K562 (cell line): Measurements from ENCODE around the gene STAM2. TPM values are rescaled to one million over a fixed set of nuclear protein-coding genes. Genes with fewer than 3 reads are reported as not detected.

Source experiments
- C11orf30 ChIP-seq: fragments of 450-650 bp; IDR thresholded peaks from 2 replicates; pipeline ENCODE4 v1.6.1; 2016; ENCODE audit warnings: low read depth, mild to moderate bottlenecking
- DACH1 ChIP-seq: fragments of 450-650 bp; IDR thresholded peaks from 2 replicates; pipeline ENCODE4 v1.6.1; 2018; ENCODE audit not compliant: partially characterized antibody
- HNRNPLL ChIP-seq: fragments of 200-400 bp; formaldehyde crosslinking; IDR thresholded peaks from 2 replicates; pipeline ENCODE4 v1.6.1; 2017; ENCODE audit warnings: low read length, low read depth, mild to moderate bottlenecking; ENCODE audit not compliant: poor library complexity, severe bottlenecking
- OTX1 ChIP-seq: fragments of 450-650 bp; formaldehyde crosslinking; IDR thresholded peaks from 2 replicates; pipeline ENCODE4 v1.4.0; 2022; ENCODE audit warnings: mild to moderate bottlenecking
- PCBP1 ChIP-seq: fragments of 200-400 bp; formaldehyde crosslinking; IDR thresholded peaks from 2 replicates; pipeline ENCODE4 v1.6.1; 2018; ENCODE audit warnings: mild to moderate bottlenecking, low read depth, low read length; ENCODE audit not compliant: poor library complexity, severe bottlenecking
- RFX1 ChIP-seq: fragments of 450-650 bp; IDR thresholded peaks from 2 replicates; pipeline ENCODE4 v1.6.1; 2016; ENCODE audit warnings: mild to moderate bottlenecking, moderate library complexity
- SIX5 ChIP-seq, 2 experiments: IDR thresholded peaks; 2 replicates each; pipeline ENCODE4 v1.6.1; 2011; ENCODE audit warnings: low read length in 2 of 2, borderline replicate concordance in 1 of 2, low read depth in 1 of 2, mild to moderate bottlenecking in 1 of 2, moderate library complexity in 1 of 2; ENCODE audit not compliant: insufficient read depth in 1 of 2
- SMAD3 ChIP-seq: fragments of 450-650 bp; formaldehyde crosslinking; conservative IDR thresholded peaks from 2 replicates; pipeline ENCODE4 v1.4.0; 2020; ENCODE audit warnings: mild to moderate bottlenecking
- SREBF1 ChIP-seq: fragments of 150-350 bp; IDR thresholded peaks from 2 replicates; pipeline ENCODE4 v1.6.1; 2014; ENCODE audit warnings: antibody characterized with exemption, low read depth, low read length, borderline replicate concordance
- SRSF1 ChIP-seq: fragments of 200-400 bp; formaldehyde crosslinking; IDR thresholded peaks from 2 replicates; pipeline ENCODE4 v1.6.1; 2017; ENCODE audit warnings: mild to moderate bottlenecking, low read depth, low read length, moderate library complexity
- STAG1 ChIP-seq: sonication (generic); formaldehyde crosslinking; IDR thresholded peaks from 2 replicates; pipeline ENCODE4 v1.5.0; 2020; ENCODE audit warnings: missing genetic modification reagents, borderline replicate concordance
- ZEB2 ChIP-seq: fragments of 450-650 bp; IDR thresholded peaks from 2 replicates; pipeline ENCODE4 v1.6.1; 2016
- ZNF282 ChIP-seq: sonication (generic); formaldehyde crosslinking; IDR thresholded peaks from 2 replicates; pipeline ENCODE4 v1.8.1; 2023; ENCODE audit warnings: missing genetic modification reagents
- polyA plus RNA-seq, 8 experiments: library from polyadenylated mRNA; depleted of rRNA in 4 of 8; stranded (reverse) in 5 of 8; unstranded in 3 of 8; fragments of >200 nt; fragmentation: Nextera tagmentation in 2 of 8; fragmentation: Illumina TruSeq in 1 of 8; extraction: Ambion mirVana in 2 of 8; extraction: Trizol in 1 of 8; gene quantifications; 2 replicates each; pipeline versions ENCODE4 v1.2.1 to v1.2.3, GENCODE V29; 2011 to 2014; ENCODE audit warnings: inconsistent platforms in 1 of 8, missing spikeins in 1 of 8
- total RNA-seq, 7 experiments: library from RNA; depleted of rRNA in 6 of 7; stranded (reverse); fragments of >200 nt in 6 of 7; fragmentation: Illumina TruSeq in 2 of 7; extraction: Trizol in 2 of 7; gene quantifications; 2 replicates each; pipeline versions ENCODE4 v1.2.1 to v1.2.3, GENCODE V29; 2011 to 2021; ENCODE audit warnings: low replicate concordance in 1 of 7
- TF ChIP-seq, protein P1 (sequence below): fragments of 250-450 bp; sonication (Bioruptor Pico); IDR thresholded peaks from 2 replicates; pipeline ENCODE4 v1.5.0; 2021; ENCODE audit warnings: mild to moderate bottlenecking, moderate library complexity
- TF ChIP-seq, protein P2 (sequence below), 2 experiments: IDR thresholded peaks; 2 replicates each; pipeline ENCODE4 v1.6.1; 2011; ENCODE audit warnings: borderline replicate concordance in 1 of 2, control low read depth in 1 of 2, low read depth in 1 of 2, low read length in 1 of 2, mild to moderate bottlenecking in 1 of 2, mixed read lengths in 1 of 2, moderate library complexity in 1 of 2; ENCODE audit not compliant: insufficient read depth in 1 of 2, insufficient read length in 1 of 2, poor library complexity in 1 of 2, severe bottlenecking in 1 of 2; ENCODE audit errors: extremely low read depth in 1 of 2
- TF ChIP-seq, protein P3 (sequence below): IDR thresholded peaks from 2 replicates; pipeline ENCODE4 v1.6.1; 2014; ENCODE audit warnings: antibody characterized with exemption
- TF ChIP-seq, protein P4 (sequence below): sonication (generic); formaldehyde crosslinking; IDR thresholded peaks from 2 replicates; pipeline ENCODE4 v1.8.0; 2023; ENCODE audit warnings: mild to moderate bottlenecking, missing genetic modification reagents

Gene STAM2
- total and polyA plus RNA-seq, 9 of the 15 experiments (the other 6 are each of a cell fraction or from before 2014, with no cell fraction given), result 4.5 to 13.9 (median 8.7) TPM

DNA sequence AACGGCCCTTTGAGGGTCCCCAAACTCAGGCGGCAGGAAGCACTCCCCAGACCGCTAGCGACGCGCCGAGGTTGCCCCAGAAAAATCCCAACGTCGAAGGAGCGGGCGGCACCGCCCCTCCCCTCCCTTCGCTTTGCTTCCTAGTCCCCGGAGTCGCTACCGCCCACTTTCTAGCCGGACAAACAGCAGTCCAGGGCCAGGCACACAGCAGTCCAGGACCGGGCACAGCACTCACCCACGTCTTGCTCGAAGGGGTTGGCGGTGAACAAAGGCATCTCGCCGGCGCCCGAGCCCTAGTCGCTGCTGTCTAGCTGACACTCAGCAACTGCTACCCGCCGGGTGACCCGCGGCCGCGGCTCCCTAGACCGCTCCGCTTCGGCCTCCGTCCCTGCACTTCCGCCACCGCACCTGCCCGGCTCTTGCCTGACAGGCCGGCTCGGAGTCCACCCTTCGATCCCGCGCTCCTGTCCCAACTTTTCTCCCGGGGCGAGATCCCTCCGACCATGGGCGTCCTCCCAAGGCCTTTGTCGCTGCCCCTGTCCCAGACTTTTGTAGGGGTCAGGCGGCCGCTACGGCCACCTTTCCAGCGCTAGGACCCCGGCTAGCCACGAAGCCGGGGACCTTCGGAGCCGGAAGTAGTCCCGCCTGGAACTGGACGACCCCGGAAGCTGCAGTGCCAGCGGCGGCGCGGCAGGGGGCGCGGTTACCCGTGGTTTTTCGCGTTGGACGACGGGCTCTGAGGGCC, at the start of gene STAM2 (continued):
- TF ChIP-seq, protein P1, sequence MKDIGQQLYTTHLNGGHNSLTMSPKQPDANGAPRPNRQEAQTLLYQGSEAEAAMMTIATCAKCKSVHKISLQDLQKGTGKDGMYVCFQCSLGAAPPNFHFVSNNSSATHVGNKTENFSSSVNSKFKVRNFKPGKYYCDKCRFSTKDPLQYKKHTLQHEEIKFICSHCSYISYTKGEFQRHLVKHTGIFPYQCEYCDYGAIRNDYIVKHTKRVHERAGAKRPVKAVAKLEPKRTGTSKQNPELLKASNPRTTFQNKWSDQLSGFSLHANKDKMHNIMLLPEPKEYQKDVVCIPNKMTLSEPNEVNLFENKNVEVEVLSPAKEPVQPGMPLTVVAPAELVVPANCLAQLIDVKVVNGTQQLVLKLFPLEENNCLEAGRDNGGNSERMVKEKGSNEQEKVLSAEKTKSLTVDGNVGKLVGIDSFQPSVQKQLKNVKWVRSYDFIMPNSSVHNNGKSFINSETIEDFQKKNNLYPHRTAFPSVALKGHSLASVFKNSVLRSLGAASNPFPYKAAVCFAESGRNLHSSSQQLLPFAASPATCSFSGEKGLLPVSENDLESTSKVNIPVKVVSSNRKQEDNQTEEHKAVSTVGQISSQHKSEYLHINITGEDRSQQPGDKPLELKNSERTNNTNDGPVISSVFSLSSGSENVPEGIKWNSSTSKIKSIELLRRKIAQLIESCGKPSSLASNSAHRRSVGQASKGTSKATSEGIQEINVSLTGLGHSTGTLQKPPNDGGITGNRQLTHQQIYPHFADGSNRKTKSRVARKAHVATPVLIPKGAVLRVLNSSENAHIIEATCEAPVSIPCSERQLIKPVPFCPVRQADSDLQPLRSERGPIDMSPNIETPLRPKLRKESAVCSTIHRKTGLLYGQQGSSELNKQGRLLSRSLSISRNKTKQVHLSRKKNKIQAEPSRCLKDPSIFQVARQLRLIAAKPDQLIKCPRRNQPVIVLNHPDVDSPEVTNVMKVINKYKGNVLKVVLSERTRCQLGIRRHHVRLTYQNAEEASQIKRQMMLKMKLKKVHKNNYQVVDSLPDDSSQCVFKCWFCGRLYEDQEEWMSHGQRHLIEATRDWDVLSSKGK (CRISPR knock-in tag), result no peak
- no peak for TF ChIP-seq SIX5 (IDR thresholded peaks at IDR 0.05; ENCODE audit: borderline replicate concordance in 1 of 2, insufficient read depth in 1 of 2, low read depth in 1 of 2, low read length in 2 of 2)
- TF ChIP-seq OTX1 (CRISPR knock-in tag), result peak; percentile 60; the same call in 1 of the 2 replicates
- TF ChIP-seq STAG1 (CRISPR knock-in tag), result no peak; the same call in 1 of the 2 replicates
- TF ChIP-seq SREBF1, result no peak
- TF ChIP-seq, protein P2, sequence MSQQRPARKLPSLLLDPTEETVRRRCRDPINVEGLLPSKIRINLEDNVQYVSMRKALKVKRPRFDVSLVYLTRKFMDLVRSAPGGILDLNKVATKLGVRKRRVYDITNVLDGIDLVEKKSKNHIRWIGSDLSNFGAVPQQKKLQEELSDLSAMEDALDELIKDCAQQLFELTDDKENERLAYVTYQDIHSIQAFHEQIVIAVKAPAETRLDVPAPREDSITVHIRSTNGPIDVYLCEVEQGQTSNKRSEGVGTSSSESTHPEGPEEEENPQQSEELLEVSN (IDR thresholded peaks at IDR 0.05; ENCODE audit: borderline replicate concordance in 1 of 2, extremely low read depth in 1 of 2, insufficient read depth in 1 of 2, insufficient read length in 1 of 2, low read depth in 1 of 2, low read length in 1 of 2, poor library complexity in 1 of 2, severe bottlenecking in 1 of 2), result peak; percentile 51 to 57
- TF ChIP-seq ZEB2, result peak; percentile 48
- TF ChIP-seq, protein P3, sequence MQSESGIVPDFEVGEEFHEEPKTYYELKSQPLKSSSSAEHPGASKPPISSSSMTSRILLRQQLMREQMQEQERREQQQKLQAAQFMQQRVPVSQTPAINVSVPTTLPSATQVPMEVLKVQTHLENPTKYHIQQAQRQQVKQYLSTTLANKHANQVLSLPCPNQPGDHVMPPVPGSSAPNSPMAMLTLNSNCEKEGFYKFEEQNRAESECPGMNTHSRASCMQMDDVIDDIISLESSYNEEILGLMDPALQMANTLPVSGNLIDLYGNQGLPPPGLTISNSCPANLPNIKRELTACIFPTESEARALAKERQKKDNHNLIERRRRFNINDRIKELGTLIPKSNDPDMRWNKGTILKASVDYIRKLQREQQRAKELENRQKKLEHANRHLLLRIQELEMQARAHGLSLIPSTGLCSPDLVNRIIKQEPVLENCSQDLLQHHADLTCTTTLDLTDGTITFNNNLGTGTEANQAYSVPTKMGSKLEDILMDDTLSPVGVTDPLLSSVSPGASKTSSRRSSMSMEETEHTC, result no peak
- TF ChIP-seq SRSF1, result no peak
- peak; percentile 58 for TF ChIP-seq HNRNPLL
- peak; percentile 96 for TF ChIP-seq PCBP1
- TF ChIP-seq SMAD3 (CRISPR knock-in tag), result no peak
- TF ChIP-seq RFX1, result no peak
- TF ChIP-seq, protein P4, sequence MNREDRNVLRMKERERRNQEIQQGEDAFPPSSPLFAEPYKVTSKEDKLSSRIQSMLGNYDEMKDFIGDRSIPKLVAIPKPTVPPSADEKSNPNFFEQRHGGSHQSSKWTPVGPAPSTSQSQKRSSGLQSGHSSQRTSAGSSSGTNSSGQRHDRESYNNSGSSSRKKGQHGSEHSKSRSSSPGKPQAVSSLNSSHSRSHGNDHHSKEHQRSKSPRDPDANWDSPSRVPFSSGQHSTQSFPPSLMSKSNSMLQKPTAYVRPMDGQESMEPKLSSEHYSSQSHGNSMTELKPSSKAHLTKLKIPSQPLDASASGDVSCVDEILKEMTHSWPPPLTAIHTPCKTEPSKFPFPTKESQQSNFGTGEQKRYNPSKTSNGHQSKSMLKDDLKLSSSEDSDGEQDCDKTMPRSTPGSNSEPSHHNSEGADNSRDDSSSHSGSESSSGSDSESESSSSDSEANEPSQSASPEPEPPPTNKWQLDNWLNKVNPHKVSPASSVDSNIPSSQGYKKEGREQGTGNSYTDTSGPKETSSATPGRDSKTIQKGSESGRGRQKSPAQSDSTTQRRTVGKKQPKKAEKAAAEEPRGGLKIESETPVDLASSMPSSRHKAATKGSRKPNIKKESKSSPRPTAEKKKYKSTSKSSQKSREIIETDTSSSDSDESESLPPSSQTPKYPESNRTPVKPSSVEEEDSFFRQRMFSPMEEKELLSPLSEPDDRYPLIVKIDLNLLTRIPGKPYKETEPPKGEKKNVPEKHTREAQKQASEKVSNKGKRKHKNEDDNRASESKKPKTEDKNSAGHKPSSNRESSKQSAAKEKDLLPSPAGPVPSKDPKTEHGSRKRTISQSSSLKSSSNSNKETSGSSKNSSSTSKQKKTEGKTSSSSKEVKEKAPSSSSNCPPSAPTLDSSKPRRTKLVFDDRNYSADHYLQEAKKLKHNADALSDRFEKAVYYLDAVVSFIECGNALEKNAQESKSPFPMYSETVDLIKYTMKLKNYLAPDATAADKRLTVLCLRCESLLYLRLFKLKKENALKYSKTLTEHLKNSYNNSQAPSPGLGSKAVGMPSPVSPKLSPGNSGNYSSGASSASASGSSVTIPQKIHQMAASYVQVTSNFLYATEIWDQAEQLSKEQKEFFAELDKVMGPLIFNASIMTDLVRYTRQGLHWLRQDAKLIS (CRISPR knock-in tag), result no peak
- peak; percentile 98 for TF ChIP-seq DACH1
- TF ChIP-seq ZNF282, result no peak
- TF ChIP-seq C11orf30, result peak; percentile 85
